NB4 (cell line): Measurements from ENCODE around the gene FGF12.

ENCODE experiments used
- DNase-seq: peaks from one replicate; pipeline ENCODE4 v3.0.0; 2010; ENCODE audit warnings: low read depth
- H3K4me3 ChIP-seq: one replicate; pipeline ENCODE4 v1.5.1; 2011; ENCODE audit warnings: mild to moderate bottlenecking, low read depth, low read length, moderate library complexity
- MAX ChIP-seq: IDR thresholded peaks from 2 replicates; pipeline ENCODE4 v1.6.1; 2011; ENCODE audit warnings: low read depth, low read length
- MYC ChIP-seq: IDR thresholded peaks from 2 replicates; pipeline ENCODE4 v1.6.1; 2011; ENCODE audit warnings: low read depth, low read length
- POLR2A ChIP-seq: IDR thresholded peaks from 2 replicates; pipeline ENCODE4 v1.6.1; 2011; ENCODE audit warnings: mild to moderate bottlenecking; ENCODE audit not compliant: insufficient read length; ENCODE audit errors: extremely low read depth
- TF ChIP-seq, protein P1 (sequence below): IDR thresholded peaks from one replicate; pipeline ENCODE4 v1.5.1; 2012; ENCODE audit warnings: low read depth, low read length

The FGF12 gene

DNA sequence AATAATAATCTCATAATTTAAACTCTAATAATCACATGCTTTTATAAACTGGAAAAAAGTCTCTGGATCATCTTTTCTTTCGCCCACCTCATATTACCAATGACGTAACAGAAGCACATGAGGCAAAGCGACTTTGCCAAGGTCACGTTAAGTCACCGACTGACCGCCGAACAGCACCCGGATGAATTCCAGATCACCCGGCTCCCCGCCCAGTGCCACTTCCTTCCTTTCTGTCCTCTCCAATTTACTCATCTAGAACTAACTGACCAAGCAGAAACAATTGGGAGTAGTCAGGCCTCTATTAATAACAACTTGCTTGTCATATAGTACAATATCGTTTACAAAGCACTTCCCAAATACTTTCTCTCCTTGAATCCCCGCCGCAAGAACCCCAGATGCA lies 21.1 kb downstream of the FGF12 start:
- DNase-seq = no peak
- TF ChIP-seq MAX = no peak
- TF ChIP-seq, protein P1, sequence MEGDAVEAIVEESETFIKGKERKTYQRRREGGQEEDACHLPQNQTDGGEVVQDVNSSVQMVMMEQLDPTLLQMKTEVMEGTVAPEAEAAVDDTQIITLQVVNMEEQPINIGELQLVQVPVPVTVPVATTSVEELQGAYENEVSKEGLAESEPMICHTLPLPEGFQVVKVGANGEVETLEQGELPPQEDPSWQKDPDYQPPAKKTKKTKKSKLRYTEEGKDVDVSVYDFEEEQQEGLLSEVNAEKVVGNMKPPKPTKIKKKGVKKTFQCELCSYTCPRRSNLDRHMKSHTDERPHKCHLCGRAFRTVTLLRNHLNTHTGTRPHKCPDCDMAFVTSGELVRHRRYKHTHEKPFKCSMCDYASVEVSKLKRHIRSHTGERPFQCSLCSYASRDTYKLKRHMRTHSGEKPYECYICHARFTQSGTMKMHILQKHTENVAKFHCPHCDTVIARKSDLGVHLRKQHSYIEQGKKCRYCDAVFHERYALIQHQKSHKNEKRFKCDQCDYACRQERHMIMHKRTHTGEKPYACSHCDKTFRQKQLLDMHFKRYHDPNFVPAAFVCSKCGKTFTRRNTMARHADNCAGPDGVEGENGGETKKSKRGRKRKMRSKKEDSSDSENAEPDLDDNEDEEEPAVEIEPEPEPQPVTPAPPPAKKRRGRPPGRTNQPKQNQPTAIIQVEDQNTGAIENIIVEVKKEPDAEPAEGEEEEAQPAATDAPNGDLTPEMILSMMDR = no peak
- no peak for TF ChIP-seq POLR2A
- TF ChIP-seq MYC = no peak
- H3K4me3 ChIP-seq = no peak overlapping the region

- DNase-seq = no peak
- no peak for TF ChIP-seq POLR2A
- no peak for TF ChIP-seq MYC
- no peak for TF ChIP-seq MAX
- TF ChIP-seq, protein P1 = no peak
- no peak overlapping the region for H3K4me3 ChIP-seq
These were observed 26.5 kb downstream of the FGF12 start for GRCh38 chr3:192700885-192701284.

DNA sequence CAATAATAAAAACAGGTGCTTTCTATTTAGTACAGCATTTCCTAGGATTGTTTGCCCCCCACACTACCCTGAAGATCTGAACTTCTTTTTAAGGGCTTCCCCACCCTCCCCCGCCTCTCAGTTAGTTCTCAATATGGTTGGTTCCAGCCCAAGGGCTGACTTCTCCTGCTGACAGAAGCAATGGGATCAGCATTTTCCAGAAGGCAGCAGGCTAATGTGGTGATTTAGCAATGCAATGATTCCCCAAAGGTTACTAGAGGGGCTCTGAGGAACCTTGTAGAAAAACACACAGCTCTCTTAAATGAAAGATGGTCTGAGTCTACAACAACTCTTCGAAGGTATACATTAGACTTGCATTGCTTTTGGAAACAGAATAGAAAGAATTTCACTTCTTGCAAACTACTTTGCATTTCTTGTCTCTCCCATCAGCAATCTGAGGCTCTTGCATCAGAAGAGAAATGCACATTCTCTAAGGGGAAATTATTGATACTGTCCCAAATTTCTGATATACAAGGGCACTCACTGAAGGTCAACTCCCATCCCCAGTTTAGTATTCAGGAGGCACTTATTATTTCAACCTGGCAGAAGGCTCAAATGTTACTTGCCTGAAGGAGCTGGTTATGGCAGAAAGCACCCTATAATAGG lies 30.3 kb downstream of the FGF12 start:
- DNase-seq = no peak
- TF ChIP-seq MAX (no peak), MYC (no peak)
- TF ChIP-seq, protein P1 = no peak
- no peak overlapping the region for H3K4me3 ChIP-seq

GRCh38 chr3:192687488-192688152 lies 39.7 kb downstream of the FGF12 start:
- H3K4me3 ChIP-seq = no peak overlapping the region
- DNase-seq = no peak
- TF ChIP-seq POLR2A = no peak
- TF ChIP-seq MYC = no peak
- TF ChIP-seq, protein P1 = no peak
- TF ChIP-seq MAX = no peak

DNA sequence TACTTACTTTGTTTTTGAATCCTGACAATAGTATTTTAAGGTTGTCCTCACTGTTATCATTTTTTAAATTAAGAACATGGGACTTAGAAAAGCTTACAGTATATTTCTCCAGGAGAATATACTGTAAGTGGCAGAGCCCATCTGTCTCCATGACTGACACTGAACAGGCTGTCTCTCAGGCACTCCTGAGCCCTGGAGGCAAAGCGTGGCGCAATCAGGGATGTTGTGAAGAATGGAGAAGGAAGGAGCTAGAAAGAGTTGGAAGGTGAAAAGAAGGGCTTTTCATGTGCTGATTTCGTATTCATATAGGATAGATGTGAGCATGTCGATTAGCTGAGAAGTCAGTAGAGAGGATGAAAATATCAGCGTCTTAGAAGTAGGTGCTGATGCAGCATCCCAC lies 41.5 kb downstream of the FGF12 start:
- H3K4me3 ChIP-seq = no peak overlapping the region
- no peak for DNase-seq
- TF ChIP-seq, protein P1 = no peak
- TF ChIP-seq MAX (no peak), POLR2A (no peak), MYC (no peak)
